ENCODE results near the gene DIS3L2.
"Not testable (repeated sequence)": the region's sequence is repeated elsewhere in the genome, so short reads cannot be mapped to it uniquely, and the experiment has no call there.

DIS3L2 gene

DNA sequence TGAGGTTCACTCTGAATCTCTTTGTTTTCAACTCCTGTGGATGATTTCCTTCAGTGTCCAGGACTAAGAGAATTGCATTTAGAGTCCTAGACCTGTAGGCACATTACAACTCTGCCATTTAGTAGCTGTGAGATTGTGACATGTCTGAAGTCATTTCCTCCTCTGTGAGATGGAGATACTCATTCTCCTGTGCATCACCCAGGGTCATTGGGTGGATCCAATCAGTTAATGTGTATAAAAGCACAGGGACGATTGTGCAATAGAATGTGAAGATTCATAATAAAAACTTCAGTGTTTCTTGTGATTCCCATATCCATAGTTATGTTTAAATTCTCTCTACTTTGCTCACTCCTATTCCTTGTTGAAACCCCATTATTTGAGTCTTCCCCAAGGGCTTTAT lies 113.6 kb downstream of the DIS3L2 start:
- DNase-seq = no peak

DNA sequence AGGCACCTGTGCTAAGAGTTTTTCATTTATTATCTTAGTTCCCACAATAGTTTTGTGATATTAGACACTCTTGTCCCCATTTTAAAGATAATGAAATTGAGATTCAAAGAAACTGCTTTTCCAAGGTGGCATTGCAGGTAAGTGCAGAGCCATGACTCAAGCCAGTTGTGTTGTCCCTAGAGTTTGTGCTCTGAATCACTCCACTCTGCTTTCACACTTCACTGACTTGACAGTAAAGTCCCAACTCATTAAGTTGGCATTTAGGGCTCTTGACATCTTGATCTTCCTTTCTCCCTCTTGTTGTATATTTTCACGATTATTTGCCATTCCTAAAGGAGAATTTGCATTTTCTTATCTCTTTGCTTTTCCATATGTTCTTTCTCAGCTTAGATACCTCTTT lies 114.3 kb downstream of the DIS3L2 start:
- DNase-seq = no peak

DNA sequence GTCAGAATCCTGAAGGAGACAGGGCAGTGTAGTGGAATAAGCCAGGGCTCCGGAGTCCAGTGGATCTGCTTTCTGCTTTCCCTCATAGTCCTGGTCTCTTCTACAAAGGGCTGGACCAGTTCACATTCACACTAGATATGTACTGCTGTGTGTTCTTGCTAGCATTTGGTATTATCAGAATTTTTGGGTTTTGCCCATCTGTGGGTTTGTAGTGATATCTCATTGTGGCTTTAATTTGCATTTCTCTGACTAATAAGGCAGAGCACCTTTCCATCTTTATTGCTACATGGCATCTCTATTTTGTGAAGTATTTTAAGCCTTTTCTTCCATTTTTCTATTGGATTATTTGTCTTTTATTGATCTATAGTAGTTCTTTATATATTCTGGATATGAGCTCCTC lies 114.8 kb downstream of the DIS3L2 start:
- no peak for DNase-seq

DNA sequence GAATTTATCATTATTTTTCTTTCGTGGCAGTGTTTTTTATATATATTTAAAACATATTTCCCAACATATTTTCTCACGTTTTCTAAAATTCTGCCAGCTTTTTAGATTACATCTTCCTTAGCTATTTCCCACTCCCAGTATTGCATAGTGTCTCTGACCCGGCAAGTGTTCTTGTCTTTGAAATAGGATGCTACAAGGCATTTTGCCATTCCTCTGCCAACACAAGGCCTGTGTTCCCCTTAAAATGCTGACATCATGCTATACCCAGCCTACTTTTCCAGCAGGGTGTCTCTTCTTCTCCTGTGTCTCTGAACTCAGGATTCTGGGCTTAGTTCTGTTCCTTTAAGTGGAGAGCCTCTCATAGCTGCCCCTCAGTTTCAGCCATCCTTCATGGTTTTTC lies 115.2 kb downstream of the DIS3L2 start:
- DNase-seq = no peak

DNA sequence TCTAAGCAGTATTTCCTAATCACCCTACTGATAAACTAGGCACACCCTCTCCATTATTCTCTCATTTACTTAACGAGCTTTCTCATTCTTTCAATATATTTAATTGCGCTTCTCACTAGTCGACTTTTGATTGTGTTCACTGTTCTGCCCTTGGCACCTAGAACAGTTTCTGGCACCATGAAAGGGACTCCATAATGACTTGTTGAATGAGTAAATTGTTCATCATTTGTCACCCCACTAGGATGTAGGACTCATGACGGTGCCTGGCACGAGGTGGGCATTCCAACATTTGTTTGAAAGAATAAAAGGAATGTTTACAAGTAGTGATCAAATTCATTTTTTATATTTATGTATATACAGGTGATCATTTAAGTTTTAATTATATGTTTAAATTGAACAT lies 123.7 kb downstream of the DIS3L2 start:
- DNase-seq = no peak

DNA sequence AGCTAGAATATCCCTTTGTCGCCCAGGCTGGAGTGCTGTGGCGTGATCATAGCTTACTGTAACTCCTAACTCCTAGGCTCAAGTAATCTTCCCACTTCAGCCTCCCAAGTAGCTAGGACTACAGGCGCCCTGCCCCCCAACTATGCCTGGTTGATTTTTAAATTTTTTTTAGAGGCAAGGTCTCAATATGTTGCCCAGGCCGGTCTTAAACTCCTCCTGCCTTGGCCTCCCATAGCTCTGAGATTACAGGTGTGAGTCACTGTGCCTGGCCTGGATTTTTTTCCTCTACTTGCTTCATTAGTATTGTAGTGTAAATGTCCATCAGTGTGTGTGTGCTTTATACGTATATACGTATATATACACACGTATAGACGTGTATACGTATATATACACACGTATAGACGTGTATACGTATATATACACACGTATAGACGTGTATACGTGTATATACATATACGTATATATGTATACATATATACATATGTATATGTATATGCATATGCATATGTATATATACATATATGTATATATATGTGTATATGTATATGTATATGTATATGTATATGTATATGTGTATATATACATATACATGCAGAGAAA lies 124.4 kb downstream of the DIS3L2 start:
- DNase-seq = no peak

DNA sequence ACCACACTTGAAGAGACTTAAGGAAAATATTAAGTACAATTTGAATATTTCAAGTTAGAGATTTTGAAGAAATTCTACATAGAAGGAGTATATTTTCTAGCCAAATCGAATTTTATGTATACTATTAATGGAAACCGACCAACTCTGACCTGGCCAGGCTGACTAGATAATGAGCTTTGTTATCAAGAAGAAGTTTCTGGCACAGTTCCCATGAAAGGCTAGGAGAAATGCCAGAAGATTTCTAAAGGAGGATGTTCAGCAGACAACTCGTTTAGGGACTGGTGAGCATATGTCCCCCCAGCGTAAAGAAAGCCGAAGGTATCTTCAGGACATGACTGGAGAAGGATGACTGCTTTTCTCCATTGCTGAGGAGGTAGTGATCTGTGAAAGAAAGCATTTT lies 127.3 kb downstream of the DIS3L2 start:
- no peak for DNase-seq

DNA sequence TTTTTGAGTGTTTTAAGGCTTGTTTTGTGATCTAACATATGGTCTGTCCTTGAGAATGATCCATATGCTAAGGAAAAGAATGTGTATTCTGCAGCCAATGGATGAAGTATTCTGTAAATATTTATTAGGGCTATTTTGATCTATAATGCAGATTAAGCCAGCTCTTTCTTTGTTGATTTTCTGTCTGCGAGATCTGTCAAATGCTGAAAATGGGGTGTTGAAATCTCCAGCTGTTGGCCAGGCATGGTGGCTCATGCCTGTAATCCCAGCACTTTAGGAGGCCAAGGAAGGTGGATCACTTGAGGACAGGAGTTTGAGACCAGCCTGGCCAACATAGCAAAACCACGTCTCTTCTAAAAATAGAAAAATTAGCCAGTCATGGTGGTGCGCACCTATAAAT lies 132.7 kb downstream of the DIS3L2 start:
- DNase-seq = no peak

DNA sequence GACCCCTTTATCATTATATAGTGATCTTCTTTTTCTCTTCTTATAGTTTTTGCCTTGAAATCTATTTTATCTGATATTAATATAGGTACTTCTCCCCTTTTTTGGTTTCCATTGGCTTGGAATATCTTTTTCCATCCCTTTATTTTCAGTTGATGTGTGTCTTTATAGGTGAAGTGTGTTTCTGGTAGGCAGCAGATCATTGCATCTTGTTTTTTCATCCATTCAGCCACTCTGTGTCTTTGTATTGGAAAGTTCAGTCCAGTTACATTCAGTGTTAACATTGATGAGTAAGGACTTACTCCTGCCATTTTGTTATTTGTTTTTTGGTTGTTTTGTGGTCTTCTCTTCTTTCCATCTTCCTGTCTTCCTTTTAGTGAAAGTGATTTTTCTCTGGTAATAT lies 133.4 kb downstream of the DIS3L2 start:
- DNase-seq = no peak

DNA sequence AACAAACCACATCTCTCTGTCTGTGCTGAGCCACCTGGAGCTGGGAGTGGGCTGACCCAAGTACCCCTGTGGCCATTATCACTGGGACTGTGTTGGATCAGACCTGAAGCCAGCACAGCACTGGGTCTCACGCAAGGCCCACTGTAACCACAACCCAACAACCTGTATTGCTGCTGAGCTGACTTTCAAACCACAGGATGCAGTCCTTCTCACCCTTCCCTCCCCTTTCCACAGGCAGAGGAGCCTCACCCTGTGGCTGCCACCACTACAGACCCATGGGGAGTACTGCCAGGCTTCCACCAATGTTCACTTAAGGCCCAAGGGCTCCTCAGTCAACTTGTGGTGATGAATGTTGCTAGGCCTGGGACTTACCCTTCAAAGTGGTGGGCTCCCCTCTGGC lies 135.7 kb downstream of the DIS3L2 start:
- DNase-seq = no peak

DNA sequence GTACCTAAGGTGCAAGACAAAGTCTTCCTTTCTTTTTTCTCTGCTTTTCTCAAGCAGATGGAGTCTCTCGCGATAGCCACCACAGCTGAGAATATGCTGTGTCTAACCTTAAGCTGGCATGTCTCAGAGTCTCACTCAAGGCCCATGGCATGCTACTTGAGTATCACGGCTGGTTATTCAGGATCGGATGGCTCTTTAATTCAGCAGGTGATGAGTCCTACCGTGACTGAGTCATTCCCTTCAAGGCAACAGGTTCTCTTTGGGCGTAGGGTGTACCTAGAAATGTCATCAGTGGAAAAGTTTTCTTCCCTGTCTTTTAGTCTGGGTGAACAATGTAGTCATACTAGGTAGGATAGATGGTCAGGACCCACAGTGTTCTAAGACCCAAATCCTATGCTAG lies 136.2 kb downstream of the DIS3L2 start:
- DNase-seq = no peak

DNA sequence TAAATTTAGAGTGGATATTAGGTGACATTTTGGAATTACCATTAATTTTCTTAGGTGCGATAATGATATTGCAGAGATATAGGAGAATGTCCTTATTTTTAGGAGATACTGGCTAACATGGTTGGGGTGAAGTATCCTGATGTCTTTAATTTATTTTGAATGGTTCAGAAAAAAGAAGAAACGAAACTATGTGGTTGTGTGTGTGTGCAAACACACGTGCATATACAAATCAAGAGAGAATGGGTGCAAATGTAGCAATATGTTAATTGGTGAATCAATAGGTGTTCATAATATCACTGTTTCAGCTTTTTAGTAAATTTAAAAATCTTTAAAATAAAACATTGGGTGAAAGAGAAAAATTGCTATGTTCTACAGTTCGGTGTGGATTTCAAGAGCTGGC lies 140.9 kb downstream of the DIS3L2 start:
- no peak for DNase-seq

DNA sequence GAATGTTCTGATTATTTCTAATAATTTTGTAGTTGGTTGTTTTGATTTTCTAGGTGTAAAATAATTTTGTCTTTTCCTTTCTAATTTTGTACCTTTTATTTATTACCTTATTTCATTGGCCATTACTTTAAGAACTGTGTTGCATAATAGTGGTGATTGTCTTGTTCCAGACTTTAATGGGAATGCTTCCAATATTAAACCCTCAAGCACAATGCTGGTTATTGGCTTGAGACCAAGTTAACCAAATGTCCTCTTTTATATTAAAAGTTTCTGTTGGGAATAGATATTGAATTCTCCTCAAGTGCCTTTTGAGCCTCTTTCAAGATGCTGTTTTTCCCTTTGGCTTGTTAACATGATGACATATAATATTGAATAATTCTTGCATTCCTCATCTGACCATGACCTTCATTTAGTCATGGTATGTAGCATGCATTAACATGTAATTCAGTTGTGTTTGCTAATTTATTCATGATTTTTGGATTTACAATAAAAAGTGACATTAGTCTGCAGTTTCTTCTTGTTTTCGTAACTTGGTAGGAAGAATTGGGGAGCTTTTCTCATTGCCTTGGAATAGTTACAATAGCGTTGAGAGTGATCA lies 141.7 kb downstream of the DIS3L2 start:
- DNase-seq = no peak

DNA sequence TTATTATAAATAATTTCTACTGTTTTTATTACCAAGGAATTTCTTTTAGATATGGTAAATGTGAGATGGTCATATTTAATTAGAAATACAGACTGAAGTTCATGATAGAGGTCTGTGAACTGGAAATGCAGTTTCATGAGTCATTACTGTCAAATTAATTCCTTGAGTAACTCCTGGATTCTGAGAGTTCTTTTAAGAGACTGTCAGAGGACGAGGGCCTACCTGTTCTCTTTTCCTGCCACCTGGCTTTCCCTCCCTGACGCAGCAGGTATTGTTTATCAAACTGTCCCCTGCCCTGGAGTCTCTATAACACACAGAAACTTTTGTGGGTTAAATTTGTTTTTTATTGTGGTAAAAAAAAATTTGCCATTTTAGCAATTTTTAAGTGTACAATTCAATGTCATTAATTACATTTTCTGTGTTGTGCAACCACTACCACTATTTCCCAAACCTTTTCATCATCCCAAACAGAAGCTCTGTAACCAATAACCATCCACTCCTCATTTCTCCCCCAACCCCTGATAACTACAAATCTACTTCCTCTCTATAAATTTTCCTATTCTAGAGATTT lies 142.6 kb downstream of the DIS3L2 start:
- no peak for DNase-seq

DNA sequence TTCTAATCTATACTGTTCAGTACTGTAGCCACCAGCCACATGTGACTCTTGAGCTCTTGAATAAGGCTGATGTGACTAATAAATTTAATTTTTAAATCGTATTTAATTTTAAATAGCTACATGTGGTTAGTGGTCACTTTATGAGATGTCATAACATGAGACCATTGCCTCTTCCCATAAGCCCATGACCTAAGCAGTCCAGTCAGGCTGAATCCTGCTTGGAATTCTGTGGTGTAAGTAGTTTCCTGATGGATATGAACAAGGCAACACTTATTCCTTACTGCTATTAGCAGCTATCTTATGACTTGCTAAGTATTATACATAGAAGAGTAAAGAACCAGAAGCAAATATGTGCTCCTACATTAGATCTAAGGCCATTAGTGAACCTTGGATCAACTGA lies 150.0 kb downstream of the DIS3L2 start:
- DNase-seq = no peak

DNA sequence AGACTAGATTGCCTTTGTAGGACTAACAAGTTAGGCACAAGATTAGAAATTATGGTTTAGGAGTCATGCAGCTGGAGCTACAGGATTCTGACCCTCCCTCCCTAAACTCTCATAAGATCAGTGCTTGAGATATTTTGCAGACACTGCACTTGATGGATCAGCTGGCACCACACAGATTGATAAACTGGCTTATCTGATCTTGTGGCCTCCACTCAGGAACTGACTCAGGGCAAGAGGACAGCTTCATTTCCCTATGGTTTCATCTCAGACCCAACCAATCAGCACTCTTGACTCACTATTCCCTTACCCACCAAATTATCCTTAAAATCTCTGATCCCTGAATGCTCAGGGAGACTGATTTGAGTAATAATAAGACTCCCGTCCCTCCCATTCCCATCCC lies 152.3 kb downstream of the DIS3L2 start:
- DNase-seq = no peak

DNA sequence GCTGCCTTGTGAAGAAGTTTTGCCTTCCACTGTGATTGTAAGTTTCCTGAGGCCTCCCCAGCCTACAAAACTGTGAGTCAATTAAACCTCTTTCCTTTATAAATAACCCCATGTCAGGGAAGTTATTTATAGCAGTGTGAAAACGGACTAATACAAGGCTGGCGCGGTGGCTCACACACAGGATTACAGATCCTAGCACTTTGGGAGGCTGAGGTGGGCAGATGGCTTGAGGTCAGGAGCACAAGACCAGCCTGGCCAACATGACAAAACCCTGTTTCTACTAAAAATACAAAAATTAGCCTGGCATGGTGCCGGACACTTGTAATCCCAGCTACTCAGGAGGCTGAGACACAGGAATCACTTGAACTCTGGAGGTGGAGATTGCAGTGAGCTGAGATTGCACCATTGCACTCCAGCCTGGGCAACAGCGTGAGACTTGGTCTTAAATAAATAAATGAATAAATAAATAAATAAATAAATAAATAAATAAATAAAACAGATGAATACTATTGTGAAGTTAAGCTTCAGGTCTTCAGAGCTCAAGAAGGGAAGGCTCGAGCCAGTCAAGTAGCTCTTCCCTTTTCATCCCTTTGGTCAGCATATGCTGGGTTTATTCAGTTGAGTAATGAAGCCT lies 154.3 kb downstream of the DIS3L2 start:
- DNase-seq = not testable (repeated sequence)

DNA sequence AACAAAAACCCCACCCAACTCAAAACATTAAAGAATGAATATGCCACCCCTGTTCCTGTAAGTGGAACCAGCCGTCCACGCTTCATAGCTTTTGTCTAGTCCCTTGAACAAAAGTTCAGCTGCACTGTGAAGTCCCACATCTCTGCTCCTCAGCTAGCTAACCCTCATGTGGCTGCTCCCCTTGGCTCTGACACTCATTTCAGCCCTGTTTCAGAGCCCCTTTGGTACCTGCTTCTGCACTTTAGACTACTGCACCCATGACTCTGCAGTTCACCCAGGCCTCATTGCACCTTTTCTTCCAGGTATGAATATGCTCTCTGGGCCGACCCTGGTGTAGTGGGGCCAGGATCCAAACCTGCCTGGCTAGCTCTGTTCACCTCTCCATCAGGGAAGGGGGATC lies 155.3 kb downstream of the DIS3L2 start:
- no peak for DNase-seq

DNA sequence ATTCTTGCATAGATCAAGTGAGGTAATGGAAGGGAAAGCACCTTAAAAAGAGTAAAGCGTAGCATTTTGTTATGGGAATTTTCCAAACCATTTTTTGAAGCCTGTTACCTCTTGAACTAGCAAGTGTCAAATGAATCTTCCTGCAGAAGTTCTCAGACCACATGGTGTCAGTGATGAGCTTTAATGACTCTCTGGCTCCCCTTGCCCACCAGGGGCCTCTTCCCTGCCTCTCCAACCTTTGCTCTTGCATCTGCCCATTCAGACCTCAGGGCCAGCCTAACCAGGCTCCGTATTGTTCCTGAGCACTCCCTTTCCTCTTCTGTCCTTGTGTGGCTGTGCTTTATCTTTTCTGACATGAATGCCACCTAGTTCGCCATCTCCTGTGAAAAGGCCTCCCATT lies 155.9 kb downstream of the DIS3L2 start:
- no peak for DNase-seq

DNA sequence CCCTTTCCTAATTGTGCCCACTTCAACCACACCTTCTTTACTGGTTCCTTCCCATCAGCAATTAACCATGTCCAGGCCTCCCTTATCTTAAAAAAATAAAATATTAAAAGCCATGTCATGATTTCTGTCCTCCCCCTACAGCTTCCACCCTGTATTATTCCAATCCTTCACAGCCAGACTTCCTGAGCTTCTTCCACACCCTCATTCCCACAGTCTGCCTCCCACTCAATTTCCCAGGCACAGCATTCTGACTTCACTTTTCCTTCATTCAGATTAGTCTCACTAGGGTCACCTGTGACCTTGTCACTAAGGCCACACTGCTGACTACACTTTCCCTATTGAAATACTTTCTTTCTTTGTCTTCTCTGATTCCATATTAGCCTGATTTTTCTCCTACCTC lies 159.4 kb downstream of the DIS3L2 start:
- DNase-seq = no peak

DNA sequence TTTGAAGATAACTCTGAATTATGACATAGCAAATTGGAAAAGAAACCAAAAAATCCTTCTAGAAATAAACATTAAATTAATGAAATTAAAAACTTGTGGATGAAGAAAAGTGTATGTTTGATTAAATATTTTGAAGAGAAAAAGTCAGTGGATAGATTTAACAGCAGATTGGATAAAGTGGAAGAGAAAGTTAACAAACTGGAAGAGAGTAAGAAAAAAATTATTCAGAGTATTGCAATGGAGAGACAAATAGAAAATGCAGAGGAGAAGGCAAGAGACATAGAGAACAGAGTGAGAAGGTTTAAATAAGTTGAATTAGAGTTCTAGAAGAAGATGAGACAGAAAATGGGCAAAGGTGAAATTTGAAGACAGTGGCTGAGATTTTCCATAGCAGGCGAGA lies 162.8 kb downstream of the DIS3L2 start:
- no peak for DNase-seq

DNA sequence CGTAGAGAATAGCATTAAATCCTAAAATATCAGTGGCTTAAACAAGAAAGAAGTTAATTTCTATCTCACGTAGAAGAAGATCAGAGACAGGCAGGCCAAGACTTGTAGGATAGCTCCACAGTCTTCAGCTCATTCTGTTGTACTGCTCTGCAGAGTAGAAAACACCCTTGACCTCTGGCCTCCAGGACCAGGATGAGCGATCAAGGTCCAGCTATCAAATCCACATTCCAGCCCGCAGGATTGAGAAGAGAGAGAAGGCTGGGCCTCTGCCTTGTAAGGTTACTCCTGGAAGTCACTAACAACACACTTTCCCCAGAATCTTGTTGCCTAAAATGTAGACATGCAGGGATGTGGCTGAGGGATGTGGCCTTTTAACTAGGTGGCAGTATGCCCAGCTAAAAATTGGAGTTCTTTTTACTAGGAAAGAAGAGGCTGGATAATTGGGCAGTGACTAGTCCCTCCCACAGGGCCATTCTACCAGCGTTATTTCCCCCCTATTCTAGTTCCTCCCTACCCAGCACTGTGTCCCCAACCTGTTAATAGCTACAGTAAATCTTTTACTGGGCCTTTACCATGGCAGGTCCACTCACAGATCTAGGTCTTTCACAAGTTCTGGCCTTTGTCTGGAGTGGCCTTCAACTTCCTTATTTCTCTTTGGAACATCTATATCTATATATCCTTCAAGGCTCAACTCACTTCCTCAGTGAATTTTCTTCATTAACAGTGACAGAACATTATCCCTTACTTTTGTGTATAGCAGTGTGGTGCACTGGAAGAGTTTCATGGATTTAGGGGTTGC lies 165.0 kb downstream of the DIS3L2 start:
- DNase-seq = no peak

DNA sequence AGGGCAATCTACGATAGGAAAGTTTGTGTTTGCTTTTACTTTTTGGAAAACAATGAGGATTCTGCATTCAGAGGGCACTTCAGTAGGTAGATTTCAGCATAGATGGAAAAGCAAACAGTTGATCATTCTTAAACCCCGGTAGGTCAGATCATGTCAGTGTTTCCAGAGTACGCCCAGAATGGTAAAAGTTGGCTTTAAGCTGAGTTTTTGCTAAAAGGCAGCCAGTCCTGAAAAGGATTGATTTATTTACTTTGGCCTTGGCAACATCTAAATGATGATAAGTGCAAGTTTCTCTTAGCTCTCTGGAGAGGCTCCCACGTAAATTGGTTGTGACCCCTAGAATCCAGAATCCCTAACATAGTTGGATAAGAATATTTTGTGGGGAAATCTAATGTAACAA lies 168.0 kb downstream of the DIS3L2 start:
- no peak for DNase-seq

DNA sequence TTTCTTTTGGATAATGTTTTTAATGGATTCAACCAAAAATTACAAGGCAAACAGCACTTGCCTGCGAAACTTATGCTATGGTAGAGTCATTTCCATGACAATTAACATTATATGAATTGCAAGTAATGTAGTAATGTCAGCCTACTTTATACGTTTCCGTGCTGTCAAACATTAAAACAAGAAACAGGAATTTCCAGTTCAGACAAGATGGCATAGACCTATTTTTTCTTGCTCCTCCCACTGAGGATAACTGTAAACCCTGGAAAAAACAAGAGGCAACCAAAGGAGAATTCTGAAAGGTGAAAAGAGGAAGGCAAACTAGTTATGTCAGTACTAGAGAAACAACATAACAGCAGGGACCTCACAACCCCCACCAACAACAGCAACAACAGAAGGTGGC lies 170.7 kb downstream of the DIS3L2 start:
- DNase-seq = no peak

Data from activated CD4-positive, CD25-positive, alpha-beta regulatory T cell (primary cell).